ENCODE results near the gene OSBPL2.

Gene OSBPL2

DNA sequence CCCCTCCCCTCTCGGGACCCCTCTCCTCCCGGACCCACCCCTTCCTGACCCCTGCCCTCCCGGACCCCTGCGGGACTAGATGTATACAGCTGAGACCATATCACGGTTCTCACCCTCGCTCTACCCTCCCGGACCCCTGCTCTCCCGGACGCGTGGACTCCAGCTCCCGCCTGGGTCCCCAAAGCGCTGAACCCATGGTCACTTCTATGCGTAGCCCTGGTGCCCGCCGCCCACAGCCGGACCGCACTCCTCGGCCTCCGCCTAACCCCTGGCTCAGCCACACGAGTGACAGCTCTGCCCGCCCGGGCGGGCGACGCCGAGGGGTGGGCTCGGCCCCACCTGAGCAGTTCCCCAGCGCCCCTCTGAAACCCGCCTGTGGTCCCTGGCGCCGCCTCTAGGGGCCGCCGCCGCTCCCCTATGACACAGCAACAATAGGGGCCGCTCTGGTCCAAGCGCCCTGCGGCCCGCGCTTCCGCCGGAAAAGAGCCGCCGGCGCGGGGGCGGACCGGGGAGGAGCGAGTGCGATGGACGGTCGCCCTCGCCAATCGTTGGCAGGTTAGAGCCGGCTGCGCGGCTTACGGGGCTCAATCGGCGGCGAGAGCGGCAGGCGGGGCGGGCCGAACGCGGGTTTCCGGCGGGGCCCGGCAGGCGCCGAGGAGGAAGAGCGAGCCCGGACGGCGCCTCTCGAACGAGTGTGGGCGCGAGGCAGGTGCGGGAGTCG is 64.2 kb downstream of the OSBPL2 start, which contains the start of gene ADRM1:
ADRM1 (plus strand) TSS at position 657 of the 721 bp plus-strand sequence. CDS start 572 bp downstream, outside the sequence.
- TF ChIP-seq, protein P1, sequence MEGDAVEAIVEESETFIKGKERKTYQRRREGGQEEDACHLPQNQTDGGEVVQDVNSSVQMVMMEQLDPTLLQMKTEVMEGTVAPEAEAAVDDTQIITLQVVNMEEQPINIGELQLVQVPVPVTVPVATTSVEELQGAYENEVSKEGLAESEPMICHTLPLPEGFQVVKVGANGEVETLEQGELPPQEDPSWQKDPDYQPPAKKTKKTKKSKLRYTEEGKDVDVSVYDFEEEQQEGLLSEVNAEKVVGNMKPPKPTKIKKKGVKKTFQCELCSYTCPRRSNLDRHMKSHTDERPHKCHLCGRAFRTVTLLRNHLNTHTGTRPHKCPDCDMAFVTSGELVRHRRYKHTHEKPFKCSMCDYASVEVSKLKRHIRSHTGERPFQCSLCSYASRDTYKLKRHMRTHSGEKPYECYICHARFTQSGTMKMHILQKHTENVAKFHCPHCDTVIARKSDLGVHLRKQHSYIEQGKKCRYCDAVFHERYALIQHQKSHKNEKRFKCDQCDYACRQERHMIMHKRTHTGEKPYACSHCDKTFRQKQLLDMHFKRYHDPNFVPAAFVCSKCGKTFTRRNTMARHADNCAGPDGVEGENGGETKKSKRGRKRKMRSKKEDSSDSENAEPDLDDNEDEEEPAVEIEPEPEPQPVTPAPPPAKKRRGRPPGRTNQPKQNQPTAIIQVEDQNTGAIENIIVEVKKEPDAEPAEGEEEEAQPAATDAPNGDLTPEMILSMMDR (IDR thresholded peaks at IDR 0.05; ENCODE audit: low read depth, low read length, missing control alignments), result peak; percentile 84
- peak within 1 kb of the TSS; percentile 76 for H3K4me3 ChIP-seq (replicated peaks; ENCODE audit: low read depth, low read length)
- DNase-seq (ENCODE audit: extremely low read depth, low read depth), result peak; percentile 71

DNA sequence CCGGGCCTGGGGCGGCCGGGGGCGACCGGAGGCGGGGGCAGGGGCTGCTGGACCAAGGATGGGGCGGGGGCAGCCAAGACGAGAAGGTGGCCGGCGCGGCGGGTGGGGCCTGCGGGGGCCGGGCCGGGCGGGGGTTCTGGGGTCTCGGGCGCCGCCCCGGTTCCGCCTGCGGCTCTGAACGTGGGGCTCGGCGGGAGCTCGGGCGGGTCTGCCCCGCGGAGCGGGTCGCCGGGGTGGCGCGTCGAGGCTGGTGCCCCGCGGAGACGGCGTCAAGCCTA is 64.7 kb downstream of the OSBPL2 start:
- DNase-seq (ENCODE audit: extremely low read depth, low read depth), result no peak
- TF ChIP-seq, protein P1 (IDR thresholded peaks at IDR 0.05; ENCODE audit: low read depth, low read length, missing control alignments), result no peak
- H3K4me3 ChIP-seq (replicated peaks; ENCODE audit: low read depth, low read length), result peak overlapping the region; percentile 76

DNA sequence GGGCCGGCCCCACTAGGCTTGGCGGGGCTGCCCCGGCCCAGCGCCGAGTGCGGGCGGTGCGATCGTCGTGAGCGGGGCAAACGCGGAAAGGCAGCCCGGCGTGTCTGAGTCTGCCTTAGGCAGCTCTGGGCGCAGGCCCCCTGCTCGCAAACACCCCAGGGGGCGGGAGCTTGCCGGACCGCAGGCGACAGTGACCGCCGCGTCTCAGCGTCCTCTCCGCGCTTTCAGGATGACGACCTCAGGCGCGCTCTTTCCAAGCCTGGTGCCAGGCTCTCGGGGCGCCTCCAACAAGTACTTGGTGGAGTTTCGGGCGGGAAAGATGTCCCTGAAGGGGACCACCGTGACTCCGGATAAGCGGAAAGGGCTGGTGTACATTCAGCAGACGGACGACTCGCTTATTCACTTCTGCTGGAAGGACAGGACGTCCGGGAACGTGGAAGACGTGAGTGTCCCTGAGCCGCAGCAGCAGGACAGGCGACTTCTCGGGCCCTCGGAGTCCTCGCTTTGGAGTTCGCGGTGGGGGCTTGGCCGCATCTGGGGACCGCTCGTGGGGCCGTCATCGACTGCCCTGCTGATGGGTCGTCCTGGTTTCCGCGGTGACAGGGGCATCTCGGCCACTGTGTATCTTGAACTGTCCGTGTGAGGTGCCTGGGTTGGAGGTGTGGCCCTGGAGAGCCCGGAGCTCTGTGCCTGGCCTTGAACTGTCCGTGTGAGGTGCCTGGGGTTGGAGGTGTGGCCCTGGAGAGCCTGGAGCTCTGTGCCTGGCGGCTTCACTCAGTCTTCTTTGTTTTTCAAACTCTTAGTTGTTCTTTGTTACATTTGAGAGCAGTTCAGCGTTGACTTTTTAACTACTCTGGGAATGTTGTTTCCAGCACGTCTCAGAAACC is 65.3 kb downstream of the OSBPL2 start:
- TF ChIP-seq, protein P1 (IDR thresholded peaks at IDR 0.05; ENCODE audit: low read depth, low read length, missing control alignments), result no peak
- DNase-seq (ENCODE audit: extremely low read depth, low read depth), result no peak
- H3K4me3 ChIP-seq (replicated peaks; ENCODE audit: low read depth, low read length), result peak overlapping the region; percentile 76

DNA sequence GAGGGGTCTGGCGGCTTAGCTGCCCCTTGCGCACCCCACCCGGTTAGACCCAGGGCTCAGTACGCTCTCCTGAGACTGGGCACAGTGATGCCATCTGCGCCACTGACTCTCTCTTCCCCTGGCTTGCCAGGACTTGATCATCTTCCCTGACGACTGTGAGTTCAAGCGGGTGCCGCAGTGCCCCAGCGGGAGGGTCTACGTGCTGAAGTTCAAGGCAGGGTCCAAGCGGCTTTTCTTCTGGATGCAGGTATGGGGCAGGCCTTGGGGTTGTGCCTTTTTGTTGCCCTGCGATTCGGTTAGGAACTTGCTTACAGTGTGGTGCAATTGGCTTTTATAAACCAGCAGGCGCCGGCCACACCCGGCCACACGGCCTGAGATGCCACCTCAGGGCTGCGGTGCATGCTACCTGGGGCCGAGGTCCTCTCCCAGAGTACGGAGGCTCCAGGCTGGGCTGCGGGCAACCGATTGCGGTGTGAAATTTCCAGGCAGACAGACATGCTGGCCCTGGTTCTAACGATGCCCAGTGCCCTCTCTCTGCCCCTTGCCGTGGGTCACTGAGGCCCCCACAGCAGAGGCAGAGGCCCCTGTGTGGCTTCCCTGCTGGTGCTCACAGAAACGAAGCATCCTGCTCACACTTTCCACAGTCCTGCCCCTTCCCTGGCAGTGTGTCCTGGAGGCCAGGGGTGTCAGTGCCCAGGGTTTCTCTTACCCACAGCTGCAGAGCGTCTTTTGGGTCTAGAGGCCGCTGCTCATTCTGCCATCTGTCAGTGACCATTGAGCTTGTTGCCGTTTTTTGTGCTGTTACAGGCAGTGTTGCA is 66.2 kb downstream of the OSBPL2 start:
- peak overlapping the region; percentile 76 for H3K4me3 ChIP-seq (replicated peaks; ENCODE audit: low read depth, low read length)
- no peak for DNase-seq (ENCODE audit: extremely low read depth, low read depth)

DNA sequence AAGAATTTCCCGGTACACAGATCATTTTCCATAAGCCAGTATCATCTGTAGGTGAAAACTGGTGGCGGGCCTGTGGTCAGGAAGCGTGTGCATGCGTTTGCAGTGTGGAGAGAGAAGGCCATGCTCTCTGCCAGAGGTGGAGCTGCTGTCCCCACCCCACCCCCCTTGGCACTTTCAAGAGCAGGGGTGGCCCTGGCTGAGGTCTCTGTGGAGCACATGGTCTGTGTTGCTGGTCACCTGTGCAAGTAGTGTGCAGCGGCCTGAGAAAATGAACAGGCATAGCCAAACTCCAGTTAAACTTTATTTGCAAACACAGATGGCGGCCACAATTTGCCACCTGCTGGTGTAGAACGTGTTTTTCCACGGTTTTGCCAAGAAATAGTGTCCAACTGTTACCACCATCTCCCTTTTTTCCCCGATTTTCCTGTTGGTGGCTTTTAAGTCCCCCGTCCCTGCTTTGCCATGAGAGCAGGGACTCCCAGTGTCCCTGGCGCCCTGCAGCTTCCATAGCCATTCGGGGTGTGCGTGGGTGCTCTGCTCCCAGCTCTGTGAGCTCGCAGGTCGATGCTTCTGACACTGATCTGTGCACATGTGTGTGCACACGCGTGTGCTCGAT is 66.9 kb downstream of the OSBPL2 start:
- TF ChIP-seq, protein P1 (IDR thresholded peaks at IDR 0.05; ENCODE audit: low read depth, low read length, missing control alignments), result no peak
- no peak for DNase-seq (ENCODE audit: extremely low read depth, low read depth)
- peak overlapping the region; percentile 76 for H3K4me3 ChIP-seq (replicated peaks; ENCODE audit: low read depth, low read length)

More for the DNA sequence above, 66.2 kb downstream of the OSBPL2 start:
- TF ChIP-seq, protein P1 (IDR thresholded peaks at IDR 0.05; ENCODE audit: low read depth, low read length, missing control alignments), result no peak

DNA sequence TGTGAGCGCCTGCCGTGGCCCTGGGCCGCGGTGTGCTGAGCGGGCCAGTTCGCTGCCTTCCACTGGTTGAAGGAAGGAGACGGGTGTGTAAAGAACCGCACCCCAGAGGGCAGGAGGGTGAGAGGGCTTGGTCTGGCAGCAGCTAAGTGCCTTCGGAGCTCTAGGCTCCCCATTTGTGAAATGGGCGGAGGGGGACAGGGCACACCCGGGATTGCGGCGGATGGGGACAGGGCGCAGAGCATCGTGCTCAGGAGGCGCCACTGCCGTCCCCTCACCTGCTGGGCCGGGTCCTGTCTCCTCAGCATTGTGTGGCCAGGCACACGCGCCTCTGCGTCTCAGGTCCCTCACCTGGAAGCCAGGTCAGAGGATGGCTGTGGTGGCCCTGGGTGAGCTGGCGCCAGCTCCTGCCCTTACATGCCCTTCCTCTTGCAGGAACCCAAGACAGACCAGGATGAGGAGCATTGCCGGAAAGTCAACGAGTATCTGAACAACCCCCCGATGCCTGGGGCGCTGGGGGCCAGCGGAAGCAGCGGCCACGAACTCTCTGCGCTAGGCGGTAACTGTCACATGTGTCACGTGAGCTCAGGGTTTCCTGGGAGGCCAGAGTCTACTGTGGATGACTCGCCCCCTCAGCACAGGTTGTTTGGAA is 67.6 kb downstream of the OSBPL2 start:
- H3K4me3 ChIP-seq (replicated peaks; ENCODE audit: low read depth, low read length), result peak overlapping the region; percentile 76
- no peak for DNase-seq (ENCODE audit: extremely low read depth, low read depth)
- TF ChIP-seq, protein P1 (IDR thresholded peaks at IDR 0.05; ENCODE audit: low read depth, low read length, missing control alignments), result no peak

All from HFF-Myc (cell line).